Measurements from ENCODE around the gene DNM3. TPM values are rescaled to one million over a fixed set of nuclear protein-coding genes. Genes with fewer than 3 reads are reported as not detected.

The DNM3 gene
- total and polyA plus RNA-seq, 10 of the 15 experiments (the other 5 are each of a cell fraction or from before 2014, with no cell fraction given), result 0.03 to 1.5 (median 0.08) TPM; not detected in 3

DNA sequence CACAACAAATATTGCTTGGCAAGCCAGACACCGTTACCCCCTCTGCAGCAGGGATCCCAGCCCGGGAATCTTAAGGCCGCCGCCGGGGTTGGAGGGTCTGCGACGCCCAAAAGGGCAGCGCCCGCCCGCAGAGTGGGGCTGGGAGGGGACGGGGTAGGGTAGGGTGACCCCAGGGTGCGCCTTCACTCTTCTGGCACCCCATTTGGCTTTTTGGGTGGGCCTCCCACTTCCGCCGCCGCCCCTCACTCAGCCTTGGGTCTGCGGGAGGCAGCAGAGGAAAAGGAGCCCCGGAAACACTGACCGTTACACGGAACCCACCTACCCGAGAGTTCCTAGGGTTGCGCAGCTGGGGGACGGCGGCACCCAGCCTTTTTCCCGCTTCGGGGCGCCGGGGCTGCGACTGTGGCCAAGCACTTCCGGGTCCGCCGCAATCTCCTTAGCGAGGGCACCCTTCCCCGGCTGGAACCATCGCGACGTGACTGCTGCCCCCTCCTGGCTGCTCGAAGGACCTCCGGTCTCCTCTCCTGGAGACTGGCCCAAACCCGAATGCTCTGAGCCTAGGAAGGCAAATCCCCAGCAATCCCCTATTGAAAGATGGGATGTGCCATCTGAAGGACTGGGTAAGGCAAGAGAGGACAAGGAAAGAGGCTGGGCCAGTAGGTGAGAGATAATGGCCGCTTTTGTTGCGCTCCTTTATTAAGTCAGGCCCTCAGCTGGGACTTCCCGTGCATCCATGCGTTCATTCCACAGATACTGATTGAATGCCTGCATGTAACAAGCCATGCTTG is 602.6 kb downstream of the DNM3 start, which contains the start of gene PIGC:
PIGC (minus strand) TSS at position 404 of the 788 bp plus-strand sequence. CDS start 1,447 bp downstream, outside the sequence.
- intact Hi-C loops (cut with micrococcal nuclease; ENCODE audit: unreplicated experiment), result loop anchor here (1.0 kb wide), 2 partner anchors 354 to 442 kb away; no protein-coding TSS in a partner anchor
- Histone ChIP-seq H3K27ac (ENCODE audit: control insufficient read depth, insufficient read depth) (peak within 1 kb of the TSS; percentile 82), H3K9me3 (replicated peaks; ENCODE audit: control insufficient read depth, insufficient read depth, low read length) (no peaks in the 10 kb centered on the region), H3K36me3 (ENCODE audit: control insufficient read depth in 2 of 2, insufficient read depth in 2 of 2, low read length in 1 of 2) (0 out of 4 replicates have a peak, but pooled peaks cover 0 to 3% of the 10 kb centered on the region in 2 experiments), H3K4me2 (ENCODE audit: control insufficient read depth, insufficient read depth) (peak within 1 kb of the TSS; percentile 82), H3K4me3 (peak within 1 kb of the TSS; percentile 94), H3K9ac (ENCODE audit: control insufficient read depth, insufficient read depth, low read length) (peak within 1 kb of the TSS; percentile 88), H2AFZ (ENCODE audit: control insufficient read depth, low read depth, low read length) (peak within 1 kb of the TSS; percentile 93), H3K79me2 (ENCODE audit: control insufficient read depth, insufficient read depth, low read length) (peaks cover 24% of the 10 kb centered on the region), H3K4me1 (ENCODE audit: control insufficient read depth, insufficient read depth, low read length) (no peaks in the 10 kb centered on the region), H4K20me1 (ENCODE audit: control insufficient read depth, insufficient read depth) (no peaks in the 10 kb centered on the region), H3K27me3 (replicated peaks in 1 of 2; ENCODE audit: control insufficient read depth in 2 of 2, insufficient read depth in 2 of 2, low read length in 1 of 2) (no peaks in the 10 kb centered on the region)
- ATAC-seq (peak; percentile 99), FAIRE-seq (peak; percentile 91), DNase-seq (ENCODE audit: low read depth, low spot score) (peak; percentile 59)
- ChIA-PET SMC1A (ENCODE audit: uncharacterized antibody, unreplicated experiment) (interaction anchor here (0.5 to 2.5 kb wide), 20 partner anchors 14 to 643 kb away, joined by 3 to 18 read pairs (median 4); no protein-coding TSS in a partner anchor), RAD21 (ENCODE audit: unreplicated experiment) (interaction anchor here (0.8 to 2.4 kb wide), 10 partner anchors 14 to 665 kb away, joined by 3 to 26 read pairs (median 3); no protein-coding TSS in a partner anchor), CTCF (interaction anchor here (0.8 to 7.8 kb wide), 32 partner anchors 9 to 641 kb away, joined by 3 to 91 read pairs (median 4); no protein-coding TSS in a partner anchor), POLR2A (interaction anchor here (0.8 to 1.2 kb wide), 2 partner anchors 104 to 349 kb away, joined by 3 read pairs; no protein-coding TSS in a partner anchor)
- BruUV-seq (replicated peaks), result TSS peak; percentile 70
- in situ Hi-C loops (cut with MboI), result loop anchor here (25.0 kb wide), 1 partner anchor 657 kb away; the partner anchor contains the start of gene METTL13
- WGBS (ENCODE audit: insufficient coverage, insufficient replicate concordance, low lambda C conversion rate, missing lambda C conversion rate), result 6% methylated on average over 40 of the region's 43 CpGs
- TF ChIP-seq REST (IDR thresholded peaks at IDR 0.05; ENCODE audit: low read depth, low read length) (no peak), PAX8 (IDR thresholded peaks at IDR 0.05) (no peak), POLR2AphosphoS2 (IDR thresholded peaks at IDR 0.05; ENCODE audit: low read depth, low read length) (0 out of 2 replicates have a peak, but pooled peaks have one; percentile 43), WRNIP1 (IDR thresholded peaks at IDR 0.05; ENCODE audit: borderline replicate concordance, low read depth, low read length) (no peak), ESRRA (IDR thresholded peaks at IDR 0.05; ENCODE audit: low read length) (no peak), JUNB (IDR thresholded peaks at IDR 0.05) (no peak), E4F1 (IDR thresholded peaks at IDR 0.05; ENCODE audit: borderline replicate concordance, partially characterized antibody) (peak; percentile 75), YY1 (IDR thresholded peaks at IDR 0.05; ENCODE audit: low read depth, low read length) (peak; percentile 83; the same call in 1 of the 2 replicates), SUZ12 (IDR thresholded peaks at IDR 0.05; ENCODE audit: unreplicated experiment) (no peak), FOXM1 (IDR thresholded peaks at IDR 0.05; ENCODE audit: low read depth, low read length) (no peak)
- TF ChIP-seq, protein P1, sequence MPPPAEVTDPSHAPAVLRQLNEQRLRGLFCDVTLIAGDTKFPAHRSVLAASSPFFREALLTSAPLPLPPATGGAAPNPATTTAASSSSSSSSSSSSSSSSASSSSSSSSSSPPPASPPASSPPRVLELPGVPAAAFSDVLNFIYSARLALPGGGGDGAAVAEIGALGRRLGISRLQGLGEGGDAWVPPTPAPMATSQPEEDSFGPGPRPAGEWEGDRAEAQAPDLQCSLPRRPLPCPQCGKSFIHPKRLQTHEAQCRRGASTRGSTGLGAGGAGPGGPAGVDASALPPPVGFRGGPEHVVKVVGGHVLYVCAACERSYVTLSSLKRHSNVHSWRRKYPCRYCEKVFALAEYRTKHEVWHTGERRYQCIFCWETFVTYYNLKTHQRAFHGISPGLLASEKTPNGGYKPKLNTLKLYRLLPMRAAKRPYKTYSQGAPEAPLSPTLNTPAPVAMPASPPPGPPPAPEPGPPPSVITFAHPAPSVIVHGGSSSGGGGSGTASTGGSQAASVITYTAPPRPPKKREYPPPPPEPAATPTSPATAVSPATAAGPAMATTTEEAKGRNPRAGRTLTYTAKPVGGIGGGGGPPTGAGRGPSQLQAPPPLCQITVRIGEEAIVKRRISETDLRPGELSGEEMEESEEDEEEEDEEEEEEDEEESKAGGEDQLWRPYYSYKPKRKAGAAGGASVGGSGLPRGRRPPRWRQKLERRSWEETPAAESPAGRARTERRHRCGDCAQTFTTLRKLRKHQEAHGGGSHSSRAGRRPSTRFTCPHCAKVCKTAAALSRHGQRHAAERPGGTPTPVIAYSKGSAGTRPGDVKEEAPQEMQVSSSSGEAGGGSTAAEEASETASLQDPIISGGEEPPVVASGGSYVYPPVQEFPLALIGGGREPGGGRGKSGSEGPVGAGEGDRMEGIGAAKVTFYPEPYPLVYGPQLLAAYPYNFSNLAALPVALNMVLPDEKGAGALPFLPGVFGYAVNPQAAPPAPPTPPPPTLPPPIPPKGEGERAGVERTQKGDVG (CRISPR knock-in tag; IDR thresholded peaks at IDR 0.05), result no peak
- TF ChIP-seq, protein P2, sequence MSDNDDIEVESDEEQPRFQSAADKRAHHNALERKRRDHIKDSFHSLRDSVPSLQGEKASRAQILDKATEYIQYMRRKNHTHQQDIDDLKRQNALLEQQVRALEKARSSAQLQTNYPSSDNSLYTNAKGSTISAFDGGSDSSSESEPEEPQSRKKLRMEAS (IDR thresholded peaks at IDR 0.05; ENCODE audit: low read depth, low read length), result peak; percentile 52; the same call in 1 of the 2 replicates

Measured in GM12878 (cell line).